CD4-positive, alpha-beta T cell treated with Interleukin-4 for 1 hour (primary cell): ENCODE data around the gene SPSB2.
"Not testable (repeated sequence)": the region's sequence is repeated elsewhere in the genome, so short reads cannot be mapped to it uniquely, and the experiment has no call there.

Experiments
- DNase-seq, 2 donors: peaks; one replicate each; pipeline ENCODE4 v3.0.0-alpha.2; 2020 to 2022

Gene SPSB2, protein sequence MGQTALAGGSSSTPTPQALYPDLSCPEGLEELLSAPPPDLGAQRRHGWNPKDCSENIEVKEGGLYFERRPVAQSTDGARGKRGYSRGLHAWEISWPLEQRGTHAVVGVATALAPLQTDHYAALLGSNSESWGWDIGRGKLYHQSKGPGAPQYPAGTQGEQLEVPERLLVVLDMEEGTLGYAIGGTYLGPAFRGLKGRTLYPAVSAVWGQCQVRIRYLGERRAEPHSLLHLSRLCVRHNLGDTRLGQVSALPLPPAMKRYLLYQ

DNA sequence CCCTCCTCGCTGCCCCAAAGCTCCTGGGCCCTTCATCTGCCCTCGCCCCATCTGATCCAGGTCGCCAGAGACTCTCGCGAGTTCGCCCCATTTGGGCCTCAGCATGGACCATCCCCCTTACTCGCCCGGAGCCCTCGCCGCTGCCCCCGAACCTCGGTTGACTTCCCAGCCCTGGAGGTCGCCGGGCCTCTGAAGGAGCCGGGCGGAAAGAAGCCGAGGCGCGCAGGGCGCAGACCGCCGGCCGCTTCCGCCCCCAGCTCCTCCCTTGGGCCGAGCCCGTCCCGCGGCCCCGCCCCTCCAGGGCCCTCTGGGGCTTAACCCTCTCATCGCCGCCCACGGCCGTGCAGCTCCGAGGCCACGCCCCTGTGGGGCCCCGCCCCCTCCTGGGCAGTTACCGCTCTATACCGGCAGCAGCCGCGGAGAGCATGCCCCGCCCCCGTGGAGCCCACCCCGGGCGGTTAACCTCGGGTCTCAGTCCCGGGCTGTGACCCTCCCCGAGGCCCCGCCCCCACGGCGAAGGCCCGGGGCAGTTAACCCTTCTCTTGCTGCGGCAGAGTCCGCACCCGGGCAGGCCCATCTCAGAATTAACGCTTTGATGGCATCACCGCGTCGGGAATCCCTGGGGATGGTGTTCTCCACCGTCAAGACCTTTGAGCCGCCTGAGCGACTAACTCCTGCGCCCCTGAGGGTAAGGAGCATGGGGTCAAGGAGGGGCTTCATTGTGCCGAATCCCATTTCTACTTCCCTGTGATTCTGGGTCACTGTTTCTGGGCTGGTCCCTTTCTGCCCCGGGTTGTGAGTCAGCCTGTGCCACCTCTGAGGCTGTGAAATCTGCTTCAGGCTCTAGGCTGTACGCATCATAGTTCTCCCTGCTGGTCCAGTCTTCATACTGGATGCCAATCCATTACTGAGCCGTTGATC lies at the start of gene SPSB2:
SPSB2 (minus strand) TSS at position 210 of the 921 bp plus-strand sequence. CDS start 402 bp downstream, outside the sequence.
- DNase-seq = peak; percentile 97 to 98

DNA sequence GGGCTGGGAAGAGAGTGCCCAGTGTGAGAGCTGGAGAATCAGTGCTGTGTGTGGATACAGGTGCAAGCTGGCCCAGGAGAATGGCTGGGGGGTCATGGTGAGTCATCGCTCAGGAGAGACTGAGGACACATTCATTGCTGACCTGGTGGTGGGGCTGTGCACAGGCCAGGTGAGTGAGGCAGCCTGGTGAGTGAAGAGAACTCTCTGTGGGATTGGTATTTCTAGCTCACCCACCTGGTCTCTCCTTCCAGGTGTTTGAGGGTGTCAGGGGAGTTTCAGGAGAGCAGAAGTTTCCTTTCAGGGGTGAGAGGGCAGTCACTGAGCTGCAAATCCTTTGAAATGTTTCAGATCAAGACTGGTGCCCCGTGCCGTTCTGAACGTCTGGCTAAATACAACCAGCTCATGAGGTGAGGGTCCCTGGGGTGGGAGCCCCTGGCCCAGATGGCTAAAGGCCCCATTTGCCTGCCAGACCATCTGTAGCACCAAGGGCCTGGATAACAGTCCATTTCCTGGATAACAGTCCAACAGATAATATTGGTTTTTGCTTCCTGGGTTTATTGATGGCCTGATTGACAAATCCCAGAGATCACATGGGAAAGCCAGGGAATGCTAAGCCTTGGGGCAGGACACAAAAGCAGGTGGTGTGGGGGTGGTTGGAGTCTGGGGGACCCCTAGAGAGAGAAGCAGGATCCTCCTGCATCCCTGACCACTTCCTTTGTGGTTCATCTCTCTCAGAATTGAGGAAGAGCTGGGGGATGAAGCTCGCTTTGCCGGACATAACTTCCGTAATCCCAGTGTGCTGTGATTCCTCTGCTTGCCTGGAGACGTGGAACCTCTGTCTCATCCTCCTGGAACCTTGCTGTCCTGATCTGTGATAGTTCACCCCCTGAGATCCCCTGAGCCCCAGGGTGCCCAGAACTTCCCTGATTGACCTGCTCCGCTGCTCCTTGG lies 49.2 kb upstream of the SPSB2 start:
- DNase-seq = no peak

DNA sequence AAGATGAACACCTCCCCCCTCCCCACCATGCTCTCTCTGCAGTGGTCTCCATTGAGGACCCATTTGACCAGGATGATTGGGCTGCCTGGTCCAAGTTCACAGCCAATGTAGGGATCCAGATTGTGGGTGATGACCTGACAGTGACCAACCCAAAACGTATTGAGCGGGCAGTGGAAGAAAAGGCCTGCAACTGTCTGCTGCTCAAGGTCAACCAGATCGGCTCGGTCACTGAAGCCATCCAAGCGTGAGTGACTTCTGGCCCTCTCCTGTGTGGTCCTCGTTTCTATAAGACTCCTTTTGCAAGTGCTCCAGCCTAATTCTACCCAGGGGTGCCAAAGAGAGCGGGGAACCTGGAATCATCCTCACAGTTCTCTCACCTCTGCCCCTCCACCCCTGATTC lies 48.4 kb upstream of the SPSB2 start:
- no peak for DNase-seq

DNA sequence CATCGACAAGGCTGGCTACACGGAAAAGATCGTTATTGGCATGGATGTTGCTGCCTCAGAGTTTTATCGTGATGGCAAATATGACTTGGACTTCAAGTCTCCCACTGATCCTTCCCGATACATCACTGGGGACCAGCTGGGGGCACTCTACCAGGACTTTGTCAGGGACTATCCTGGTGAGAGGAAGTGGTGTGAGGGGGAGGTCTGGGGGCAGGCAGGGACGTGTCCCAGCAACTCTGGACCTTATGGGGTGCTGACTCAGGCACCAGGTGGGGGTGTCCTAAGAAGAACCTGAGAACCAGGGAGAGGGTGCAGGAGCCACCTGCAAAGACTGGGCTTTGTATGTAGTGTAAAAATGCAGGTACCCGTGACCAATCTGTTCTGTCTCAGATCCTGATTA lies 46.5 kb upstream of the SPSB2 start:
- DNase-seq = no peak

DNA sequence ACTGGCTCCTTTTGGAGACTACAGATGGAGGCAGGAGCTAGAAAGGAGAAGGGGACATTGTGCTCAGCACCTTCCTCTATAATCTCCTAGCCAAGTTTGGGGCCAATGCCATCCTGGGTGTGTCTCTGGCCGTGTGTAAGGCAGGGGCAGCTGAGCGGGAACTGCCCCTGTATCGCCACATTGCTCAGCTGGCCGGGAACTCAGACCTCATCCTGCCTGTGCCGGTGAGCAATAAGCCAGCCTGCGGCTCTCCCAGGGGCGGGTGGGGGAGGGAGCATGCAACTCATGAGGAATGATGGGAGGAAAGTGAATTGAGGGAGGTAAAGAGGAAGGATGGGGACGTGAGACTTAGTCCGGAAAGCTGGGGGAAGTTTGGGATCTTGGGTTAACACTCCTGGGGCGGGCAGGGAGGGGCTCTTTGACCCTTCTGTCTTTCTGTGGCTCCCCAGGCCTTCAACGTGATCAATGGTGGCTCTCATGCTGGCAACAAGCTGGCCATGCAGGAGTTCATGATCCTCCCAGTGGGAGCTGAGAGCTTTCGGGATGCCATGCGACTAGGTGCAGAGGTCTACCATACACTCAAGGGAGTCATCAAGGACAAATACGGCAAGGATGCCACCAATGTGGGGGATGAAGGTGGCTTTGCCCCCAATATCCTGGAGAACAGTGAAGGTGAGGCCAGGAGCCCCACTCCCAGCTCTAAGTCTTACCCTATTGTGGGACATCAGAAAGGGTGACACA lies 44.6 kb upstream of the SPSB2 start:
- DNase-seq = no peak

DNA sequence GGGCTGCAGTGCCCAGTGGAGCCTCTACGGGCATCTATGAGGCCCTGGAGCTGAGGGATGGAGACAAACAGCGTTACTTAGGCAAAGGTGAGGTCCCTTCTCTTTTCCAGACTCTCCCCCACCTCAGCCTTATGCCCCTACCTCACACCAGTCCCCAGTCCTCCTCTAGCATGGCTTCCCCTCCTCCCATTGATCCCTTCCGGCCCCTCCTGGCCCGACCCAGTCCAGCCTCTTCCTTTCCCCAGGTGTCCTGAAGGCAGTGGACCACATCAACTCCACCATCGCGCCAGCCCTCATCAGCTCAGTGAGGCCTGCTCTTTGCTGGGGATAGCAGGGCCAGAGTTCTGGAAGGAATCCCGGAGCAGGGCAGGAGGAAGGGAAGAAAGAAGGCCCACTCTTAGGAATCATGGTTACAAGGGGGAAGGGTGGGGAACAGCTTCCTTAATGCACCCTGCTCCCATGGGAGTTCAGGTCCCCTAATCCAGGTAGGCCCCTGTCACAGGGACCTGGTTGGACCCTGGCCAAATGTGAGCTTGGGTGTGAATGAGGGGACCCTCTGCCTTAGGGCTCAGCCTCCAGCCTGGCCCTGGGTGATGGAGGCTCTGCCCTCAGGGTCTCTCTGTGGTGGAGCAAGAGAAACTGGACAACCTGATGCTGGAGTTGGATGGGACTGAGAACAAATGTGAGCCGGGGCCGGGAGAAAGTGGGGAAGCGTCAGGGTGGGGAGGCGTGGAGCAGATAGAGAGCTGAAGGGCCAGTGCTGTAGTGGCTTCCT lies 43.5 kb upstream of the SPSB2 start:
- DNase-seq = no peak

GRCh38 chr12:6915789-6916285 lies 42.7 kb upstream of the SPSB2 start:
- DNase-seq = no peak

DNA sequence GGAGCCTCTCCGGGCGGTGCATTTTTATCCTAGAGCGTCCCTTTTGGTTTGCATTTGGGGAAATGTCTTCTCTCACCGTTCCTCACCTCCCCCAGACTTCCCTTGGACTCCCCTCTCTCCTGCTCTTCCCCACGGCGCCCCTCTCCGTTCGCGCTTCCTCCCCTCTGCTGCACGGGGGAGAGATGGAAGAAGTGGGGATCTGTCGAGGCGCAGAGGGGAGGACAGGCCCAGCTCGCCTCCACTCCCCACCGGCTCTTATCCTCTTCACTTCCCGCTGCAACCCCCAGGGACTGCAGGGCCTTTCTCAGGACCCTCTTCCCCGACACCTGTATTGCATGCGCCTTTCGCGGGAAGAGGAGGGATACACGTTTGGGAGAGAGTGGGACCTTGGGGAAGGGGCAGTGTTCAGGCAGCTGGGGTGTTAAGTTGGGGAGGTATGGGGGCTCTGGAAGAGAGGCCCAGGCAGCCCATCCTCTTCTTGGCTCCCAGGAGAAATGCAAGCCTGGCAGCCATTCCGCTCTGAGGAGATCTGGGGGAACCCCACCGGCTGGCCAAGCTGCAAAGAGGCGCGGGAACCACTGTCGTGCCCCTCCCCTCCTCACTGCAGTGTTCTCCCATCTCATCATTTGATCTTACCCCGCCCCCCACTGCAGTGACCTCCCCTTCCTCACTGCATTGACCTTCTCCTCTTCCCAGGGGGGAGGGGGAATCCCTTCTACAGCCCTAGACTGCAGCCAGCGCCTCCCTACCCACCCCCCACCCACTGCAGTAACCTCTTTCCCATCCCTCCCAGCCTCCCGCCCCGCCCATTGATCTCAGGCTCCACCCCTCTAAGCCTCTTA lies 42.1 kb upstream of the SPSB2 start:
- DNase-seq = no peak

- peak; percentile 85 to 86 for DNase-seq
Observed at GRCh38 chr12:6914246-6914946, 41.3 kb upstream of the SPSB2 start, which contains the start of gene ENO2. ENO2 (plus strand) TSS chr12:6914580; CDS start chr12:6915833, 1,253 bp downstream.

DNA sequence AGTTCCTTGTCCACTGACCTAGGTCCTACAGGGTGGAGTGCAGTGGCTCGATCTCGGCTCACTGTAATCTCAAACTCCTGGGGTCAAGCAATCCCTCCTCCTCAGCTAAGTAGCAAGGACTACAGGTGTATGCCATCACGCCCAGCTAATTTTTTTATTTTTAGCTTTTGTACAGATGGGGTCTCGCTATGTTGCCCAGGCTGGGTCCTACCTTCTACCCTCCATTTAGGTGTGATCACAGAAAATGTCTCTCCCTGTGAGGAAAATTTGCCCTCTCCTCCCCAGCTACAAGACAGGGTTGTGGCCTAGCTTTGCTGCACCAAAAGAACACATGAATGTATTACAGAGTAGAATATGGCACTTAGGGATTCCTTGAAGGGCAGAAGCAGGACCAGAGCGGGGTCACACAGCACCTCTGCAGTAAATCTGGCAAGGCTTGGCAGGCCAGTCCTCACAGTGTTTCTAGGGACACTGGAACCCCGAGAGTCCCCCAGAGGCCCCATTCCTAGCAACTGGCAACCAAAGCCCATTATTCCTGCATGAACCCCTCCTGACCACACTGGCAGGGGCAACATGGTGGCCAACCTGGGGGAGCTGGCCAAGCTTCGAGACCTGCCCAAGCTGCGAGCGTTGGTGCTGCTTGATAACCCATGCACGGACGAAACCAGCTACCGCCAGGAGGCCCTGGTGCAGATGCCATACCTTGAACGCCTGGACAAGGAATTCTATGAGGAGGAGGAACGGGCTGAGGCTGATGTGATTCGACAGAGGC lies 39.2 kb upstream of the SPSB2 start:
- no peak for DNase-seq

DNA sequence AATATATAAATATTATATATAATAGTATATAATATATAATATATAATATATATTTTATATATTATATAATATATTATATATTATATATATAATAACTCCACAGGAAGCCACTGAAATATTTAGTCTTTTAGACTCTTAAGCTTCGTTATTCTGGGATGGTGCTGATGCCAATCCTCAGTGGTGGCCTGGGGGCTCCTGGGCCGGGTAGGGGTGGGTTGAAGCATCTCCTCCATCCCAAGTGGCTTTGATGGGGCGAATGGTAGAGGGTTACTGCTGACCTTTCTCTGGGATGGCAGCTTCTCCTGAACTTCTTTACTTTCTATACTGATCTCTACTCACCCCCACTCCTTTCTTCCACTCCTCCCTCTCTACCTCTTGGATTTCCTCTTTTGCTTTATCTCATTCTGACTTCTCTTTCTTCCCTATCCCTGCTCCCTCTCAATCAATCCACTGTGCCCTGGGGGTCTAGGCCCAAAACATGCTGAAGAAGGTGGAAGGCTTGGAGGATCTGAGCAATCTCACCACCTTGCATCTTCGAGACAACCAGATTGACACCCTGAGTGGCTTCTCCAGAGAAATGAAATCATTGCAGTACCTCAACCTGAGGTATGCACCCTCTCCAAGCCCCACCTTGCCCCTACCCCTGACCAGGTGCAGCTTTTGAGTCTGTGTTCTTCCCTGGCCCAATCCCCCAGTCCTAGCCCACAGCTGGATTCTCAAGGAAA lies 36.5 kb upstream of the SPSB2 start:
- DNase-seq = no peak

DNA sequence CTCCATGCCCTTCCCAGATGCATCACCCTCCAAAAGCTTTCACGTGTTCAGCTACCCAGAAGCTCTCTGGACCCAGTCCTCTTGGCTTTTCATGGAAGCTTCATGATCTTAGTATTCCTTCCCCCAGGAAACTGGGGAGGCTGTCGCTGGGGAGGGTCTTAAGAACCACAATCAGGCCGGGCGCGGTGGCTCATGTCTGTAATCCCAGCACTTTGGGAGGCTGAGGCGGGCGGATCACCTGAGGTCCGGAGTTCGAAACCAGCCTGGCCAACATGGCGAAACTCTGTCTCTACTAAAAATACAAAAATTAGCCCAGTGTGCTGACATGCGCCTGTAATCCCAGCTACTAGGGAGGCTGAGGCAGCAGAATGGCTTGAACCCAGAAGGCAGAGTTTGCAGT lies 35.0 kb upstream of the SPSB2 start:
- DNase-seq = not testable (repeated sequence)

DNA sequence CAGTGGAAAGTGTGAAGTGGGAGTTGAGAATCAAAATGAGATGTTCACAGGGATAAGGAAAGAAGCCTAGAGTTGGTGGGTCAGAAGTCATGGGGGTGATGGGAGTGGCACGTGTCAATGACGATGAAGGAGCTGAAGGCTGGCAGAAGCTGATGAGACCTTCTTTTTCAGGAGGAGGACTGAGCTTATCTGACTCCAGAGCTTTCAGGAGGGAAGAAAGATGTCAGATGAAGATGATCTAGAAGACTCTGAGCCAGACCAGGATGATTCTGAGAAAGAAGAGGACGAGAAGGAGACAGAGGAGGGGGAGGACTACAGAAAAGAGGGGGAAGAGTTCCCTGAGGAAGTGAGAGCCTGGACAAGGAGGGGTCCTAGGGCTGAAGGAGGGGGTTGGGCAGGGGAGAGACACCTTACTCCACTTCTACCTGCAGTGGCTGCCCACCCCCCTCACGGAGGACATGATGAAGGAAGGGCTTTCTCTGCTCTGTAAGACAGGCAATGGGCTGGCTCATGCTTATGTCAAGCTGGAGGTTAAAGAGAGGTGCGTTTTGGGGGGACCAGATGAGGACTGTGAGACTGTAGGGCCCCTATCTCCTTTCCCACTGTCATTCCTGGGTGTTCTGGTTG lies 32.4 kb upstream of the SPSB2 start:
- DNase-seq = no peak

- DNase-seq = peak; percentile 99
Observed at GRCh38 chr12:6904280-6905276, 31.5 kb upstream of the SPSB2 start, which contains the start of gene LRRC23. LRRC23 (plus strand) TSS chr12:6904822; CDS start chr12:6905634, 812 bp downstream.

- DNase-seq = no peak
Observed at GRCh38 chr12:6903722-6904121, 30.6 kb upstream of the SPSB2 start.

- DNase-seq = no peak
Observed at GRCh38 chr12:6902448-6902847, 29.3 kb upstream of the SPSB2 start.
